Measurements from ENCODE around the gene RFC5. TPM values are rescaled to one million over a fixed set of nuclear protein-coding genes. Genes with fewer than 3 reads are reported as not detected.
"Not testable (repeated sequence)": the region's sequence is repeated elsewhere in the genome, so short reads cannot be mapped to it uniquely, and the experiment has no call there.

RFC5 gene
- polyA plus RNA-seq, 1 experiment: 11.5 TPM

GRCh38 chr12:117998719-117999118, 17.8 kb upstream of the RFC5 start:
- Histone ChIP-seq H3K27me3 (ENCODE audit: control insufficient read depth, insufficient read depth, low read length) (no peaks in the 10 kb centered on the region), H3K4me3 (ENCODE audit: low read depth, low read length) (no peak overlapping the region), H3K36me3 (ENCODE audit: control insufficient read depth, insufficient read depth, low read length) (no peaks in the 10 kb centered on the region)
- ChIA-PET POLR2A (no interaction called here), CTCF (interaction anchor here (1.0 kb wide), 1 partner anchor 124 kb away, joined by 3 read pairs; no protein-coding TSS in a partner anchor)
- no peak for DNase-seq (ENCODE audit: low read depth)
- TF ChIP-seq CTCF (IDR thresholded peaks at IDR 0.05; ENCODE audit: insufficient read depth, low read depth, low read length): no peak

GRCh38 chr12:117999806-118000205, 16.7 kb upstream of the RFC5 start:
- DNase-seq (ENCODE audit: low read depth); H3K4me3 ChIP-seq (ENCODE audit: low read depth, low read length); POLR2A ChIA-PET; CTCF ChIA-PET; H3K27me3 ChIP-seq (ENCODE audit: control insufficient read depth, insufficient read depth, low read length); H3K36me3 ChIP-seq (ENCODE audit: control insufficient read depth, insufficient read depth, low read length): not testable (repeated sequence)

- Histone ChIP-seq H3K36me3 (ENCODE audit: control insufficient read depth, insufficient read depth, low read length) (no peaks in the 10 kb centered on the region), H3K4me3 (ENCODE audit: low read depth, low read length) (no peak overlapping the region), H3K27me3 (ENCODE audit: control insufficient read depth, insufficient read depth, low read length) (no peaks in the 10 kb centered on the region)
- DNase-seq (ENCODE audit: low read depth): no peak
- TF ChIP-seq CTCF (IDR thresholded peaks at IDR 0.05; ENCODE audit: insufficient read depth, low read depth, low read length): no peak
- ChIA-PET CTCF (no interaction called here), POLR2A (no interaction called here)
Observed at GRCh38 chr12:118010903-118011302, 5.6 kb upstream of the RFC5 start.

- ChIA-PET CTCF (no interaction called here), POLR2A (no interaction called here)
- no peak for TF ChIP-seq CTCF (IDR thresholded peaks at IDR 0.05; ENCODE audit: insufficient read depth, low read depth, low read length)
- no peak for DNase-seq (ENCODE audit: low read depth)
- no peaks in the 10 kb centered on the region for H3K27me3 ChIP-seq (ENCODE audit: control insufficient read depth, insufficient read depth, low read length)
- no peaks in the 10 kb centered on the region for H3K36me3 ChIP-seq (ENCODE audit: control insufficient read depth, insufficient read depth, low read length)
- H3K4me3 ChIP-seq (ENCODE audit: low read depth, low read length): no peak overlapping the region
Observed at GRCh38 chr12:118011377-118011776, 5.1 kb upstream of the RFC5 start.

GRCh38 chr12:118011961-118012360, 4.5 kb upstream of the RFC5 start:
- Histone ChIP-seq H3K36me3 (ENCODE audit: control insufficient read depth, insufficient read depth, low read length) (no peaks in the 10 kb centered on the region), H3K27me3 (ENCODE audit: control insufficient read depth, insufficient read depth, low read length) (no peaks in the 10 kb centered on the region), H3K4me3 (ENCODE audit: low read depth, low read length) (no peak overlapping the region)
- TF ChIP-seq CTCF (IDR thresholded peaks at IDR 0.05; ENCODE audit: insufficient read depth, low read depth, low read length): no peak
- ChIA-PET POLR2A (no interaction called here), CTCF (no interaction called here)
- no peak for DNase-seq (ENCODE audit: low read depth)

GRCh38 chr12:118013283-118013682, 3.2 kb upstream of the RFC5 start:
- no peak for TF ChIP-seq CTCF (IDR thresholded peaks at IDR 0.05; ENCODE audit: insufficient read depth, low read depth, low read length)
- POLR2A ChIA-PET: no interaction called here
- Histone ChIP-seq H3K36me3 (ENCODE audit: control insufficient read depth, insufficient read depth, low read length) (no peaks in the 10 kb centered on the region), H3K4me3 (ENCODE audit: low read depth, low read length) (no peak overlapping the region), H3K27me3 (ENCODE audit: control insufficient read depth, insufficient read depth, low read length) (no peaks in the 10 kb centered on the region)
- no peak for DNase-seq (ENCODE audit: low read depth)
- CTCF ChIA-PET: no interaction called here

Measured in BJ (cell line).